RWPE1 (cell line): ENCODE results near the gene APBB2.
A peak's percentile ranks its signal among the peaks of the same experiment; 100 is the strongest.
"Not testable (repeated sequence)": the region's sequence is repeated elsewhere in the genome, so short reads cannot be mapped to it uniquely, and the experiment has no call there.

ENCODE experiments used
- CTCF ChIA-PET: fragments of 350-600 bp; sonication (Branson Sonifier 250); formaldehyde crosslinking; extraction: SDS; loops from one replicate; lab custom pipeline; 2021; lab: Yijun Ruan, JAX
- POLR2A ChIA-PET: fragments of 400-600 bp; formaldehyde crosslinking; extraction: SDS; loops from one replicate; lab custom pipeline; 2020; ENCODE audit warnings: antibody characterized with exemption; ENCODE audit not compliant: low non-redundant PET; lab: Yijun Ruan, JAX
- DNase-seq: peaks from one replicate; pipeline ENCODE4 v3.0.0; 2012; ENCODE audit warnings: low spot score
- H3K27ac ChIP-seq: fragments of 450-650 bp; 2 replicates; pipeline ENCODE4 v1.5.1; 2017
- TF ChIP-seq, protein P1 (sequence below): fragments of 450-650 bp; conservative IDR thresholded peaks from 2 replicates; pipeline ENCODE4 v1.5.1; 2017; ENCODE audit warnings: low read depth, mild to moderate bottlenecking

APBB2 gene

DNA sequence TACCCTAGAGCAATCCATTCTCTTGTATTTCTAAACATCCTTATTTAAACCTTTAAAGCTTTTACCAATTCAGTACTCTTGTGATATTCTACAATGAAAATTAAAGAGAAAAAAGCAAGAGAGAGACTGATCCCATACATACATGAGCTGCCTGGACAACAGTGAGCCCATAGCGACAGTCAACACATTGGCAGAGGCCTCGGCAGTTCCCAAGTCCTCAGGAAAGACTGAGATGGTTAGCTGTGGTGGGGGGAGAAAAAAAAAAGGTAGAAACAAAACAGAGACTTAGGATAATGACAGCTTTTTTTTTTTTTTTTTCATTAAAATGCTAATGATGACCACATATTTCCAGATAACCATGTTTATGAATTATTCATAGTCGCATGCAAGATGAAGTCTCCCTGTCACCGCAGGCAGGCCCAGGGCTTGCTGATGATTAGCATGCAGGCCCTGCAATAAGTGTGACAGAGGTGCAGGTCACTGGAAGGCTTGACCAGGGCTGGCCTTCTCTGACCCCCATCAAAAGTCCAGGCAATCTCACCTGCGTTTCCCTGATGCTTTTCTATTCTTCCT, 148.8 kb downstream of the APBB2 start:
- POLR2A ChIA-PET = no interaction called here
- CTCF ChIA-PET = interaction anchor here (0.6 kb wide), 1 partner anchor 52 kb away, joined by 4 read pairs; no protein-coding TSS in a partner anchor
- DNase-seq = no peak
- TF ChIP-seq, protein P1, sequence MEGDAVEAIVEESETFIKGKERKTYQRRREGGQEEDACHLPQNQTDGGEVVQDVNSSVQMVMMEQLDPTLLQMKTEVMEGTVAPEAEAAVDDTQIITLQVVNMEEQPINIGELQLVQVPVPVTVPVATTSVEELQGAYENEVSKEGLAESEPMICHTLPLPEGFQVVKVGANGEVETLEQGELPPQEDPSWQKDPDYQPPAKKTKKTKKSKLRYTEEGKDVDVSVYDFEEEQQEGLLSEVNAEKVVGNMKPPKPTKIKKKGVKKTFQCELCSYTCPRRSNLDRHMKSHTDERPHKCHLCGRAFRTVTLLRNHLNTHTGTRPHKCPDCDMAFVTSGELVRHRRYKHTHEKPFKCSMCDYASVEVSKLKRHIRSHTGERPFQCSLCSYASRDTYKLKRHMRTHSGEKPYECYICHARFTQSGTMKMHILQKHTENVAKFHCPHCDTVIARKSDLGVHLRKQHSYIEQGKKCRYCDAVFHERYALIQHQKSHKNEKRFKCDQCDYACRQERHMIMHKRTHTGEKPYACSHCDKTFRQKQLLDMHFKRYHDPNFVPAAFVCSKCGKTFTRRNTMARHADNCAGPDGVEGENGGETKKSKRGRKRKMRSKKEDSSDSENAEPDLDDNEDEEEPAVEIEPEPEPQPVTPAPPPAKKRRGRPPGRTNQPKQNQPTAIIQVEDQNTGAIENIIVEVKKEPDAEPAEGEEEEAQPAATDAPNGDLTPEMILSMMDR = no peak
- H3K27ac ChIP-seq = no peak overlapping the region

DNA sequence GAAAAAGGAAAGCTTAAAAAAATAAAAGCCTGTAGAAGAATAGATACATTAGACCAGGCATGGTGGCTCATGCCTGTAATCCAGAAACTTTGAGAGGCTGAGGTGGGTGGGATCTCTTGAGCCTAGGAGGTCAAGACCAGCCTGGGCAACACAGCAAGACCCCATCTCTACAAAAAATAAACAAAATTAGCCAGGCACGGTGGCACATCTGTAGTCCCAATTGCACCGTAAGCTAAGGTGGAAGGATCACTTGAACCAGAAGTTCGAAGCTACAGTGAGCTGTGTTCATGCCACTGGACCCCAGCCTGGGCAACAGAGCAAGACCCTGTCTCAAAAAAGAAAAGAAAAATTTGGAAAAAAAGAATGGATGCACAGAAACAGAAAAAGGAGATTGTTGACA, 149.4 kb downstream of the APBB2 start:
- POLR2A ChIA-PET = no interaction called here
- CTCF ChIA-PET = interaction anchor here (0.6 kb wide), 1 partner anchor 51 kb away, joined by 4 read pairs; no protein-coding TSS in a partner anchor
- H3K27ac ChIP-seq = no peak overlapping the region
- TF ChIP-seq, protein P1 = no peak
- DNase-seq = no peak

DNA sequence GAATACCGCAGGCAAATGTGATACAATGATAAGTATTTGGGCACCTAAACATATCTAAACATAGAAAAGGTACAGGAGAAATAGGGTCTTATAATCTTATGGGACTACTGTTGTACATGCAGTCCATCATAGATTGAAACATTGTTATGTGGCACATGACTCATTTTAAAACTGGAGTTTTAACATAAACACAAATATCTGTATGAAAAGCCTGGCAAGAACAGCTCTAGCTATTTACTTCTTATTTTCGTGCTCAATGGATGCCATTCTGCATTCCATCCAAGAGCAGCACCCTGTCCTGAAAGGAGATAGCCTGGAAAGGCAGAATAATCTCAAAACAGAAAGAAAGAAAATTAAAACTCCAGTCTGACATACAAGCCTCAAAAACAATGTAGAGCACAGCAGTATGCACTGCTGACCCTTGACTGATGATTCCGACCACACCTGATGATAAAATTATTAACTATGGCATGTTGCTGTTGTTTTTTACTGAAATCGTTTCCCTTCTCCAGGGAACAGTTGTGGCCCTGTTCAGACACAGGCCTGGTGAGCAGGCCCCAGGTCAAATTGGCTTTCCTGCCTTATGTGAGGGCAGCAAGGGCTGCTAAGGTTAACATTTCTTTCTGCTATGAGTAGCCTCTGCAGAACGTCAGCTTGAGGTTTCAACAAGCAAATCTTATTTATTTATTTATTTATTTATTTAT, 152.7 kb downstream of the APBB2 start:
- TF ChIP-seq, protein P1 = no peak
- CTCF ChIA-PET = no interaction called here
- DNase-seq = no peak
- H3K27ac ChIP-seq = peak overlapping the region; percentile 15; the same call in 1 of the 2 replicates
- POLR2A ChIA-PET = no interaction called here

DNA sequence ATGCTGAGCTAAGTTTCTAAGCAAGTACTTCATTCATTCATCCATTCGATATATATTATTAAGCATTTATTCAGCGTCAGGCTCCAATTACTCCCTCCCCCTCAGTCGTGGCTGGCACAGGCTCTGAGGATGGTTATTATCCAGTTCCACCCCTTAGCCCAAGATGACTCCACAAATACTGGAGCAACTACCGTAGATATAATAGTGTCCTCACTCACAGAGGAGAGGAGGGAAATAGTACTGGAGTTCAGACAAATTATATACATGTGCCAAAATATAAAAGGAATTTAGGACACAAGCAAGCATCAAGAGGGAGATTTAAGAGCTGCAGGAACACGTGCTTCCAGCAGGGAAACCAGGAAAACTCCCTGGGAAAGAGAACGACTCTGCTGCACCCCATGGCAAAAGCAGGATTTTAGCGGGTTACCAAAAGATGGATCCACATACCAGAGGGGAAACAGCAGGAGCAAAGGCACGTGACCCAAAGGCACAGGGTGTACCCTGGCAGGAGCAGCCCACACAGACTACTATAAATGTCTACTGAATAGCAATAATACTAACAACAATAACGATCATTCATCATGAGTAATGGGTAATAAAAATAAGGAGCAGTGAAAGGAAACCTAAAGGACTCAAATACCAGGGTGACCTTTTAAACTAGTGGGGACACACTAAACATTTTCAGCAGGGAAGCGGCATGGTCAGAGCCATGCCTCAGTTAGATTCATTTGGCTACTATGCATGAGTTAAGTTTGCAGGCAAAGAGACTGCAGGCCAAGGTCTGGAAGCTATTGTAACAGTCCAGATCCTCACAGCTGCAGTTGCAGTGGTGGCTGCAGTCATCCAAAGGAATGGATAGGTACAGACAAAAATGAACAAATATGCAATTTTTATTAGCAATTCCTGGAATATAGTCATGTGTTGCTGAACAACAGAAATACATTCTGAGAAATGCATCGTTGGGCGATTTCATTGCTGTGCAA, 153.7 kb downstream of the APBB2 start:
- CTCF ChIA-PET = no interaction called here
- no peak for DNase-seq
- TF ChIP-seq, protein P1 = no peak
- H3K27ac ChIP-seq = no peak overlapping the region
- POLR2A ChIA-PET = no interaction called here

DNA sequence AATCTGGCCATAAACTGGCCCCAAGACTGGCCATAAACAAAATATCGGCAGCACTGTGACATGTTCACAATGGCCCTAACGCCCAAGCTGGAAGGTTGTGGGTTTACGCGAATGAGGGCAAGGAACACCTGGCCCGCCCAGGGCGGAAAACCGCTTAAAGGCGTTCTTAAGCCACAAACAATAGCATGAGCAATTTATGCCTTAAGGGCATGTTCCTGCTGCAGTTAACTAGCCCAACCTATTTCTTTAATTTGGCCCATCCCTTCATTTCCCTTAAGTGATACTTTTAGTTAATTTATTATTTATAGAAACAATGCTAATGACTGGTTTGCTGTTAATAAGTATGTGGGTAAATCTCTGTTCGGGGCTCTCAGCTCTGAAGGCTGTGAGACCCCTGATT, 154.9 kb downstream of the APBB2 start:
- DNase-seq, CTCF ChIA-PET, POLR2A ChIA-PET: not testable (repeated sequence)
- peak overlapping the region; percentile 22; the same call in 1 of the 2 replicates for H3K27ac ChIP-seq

DNA sequence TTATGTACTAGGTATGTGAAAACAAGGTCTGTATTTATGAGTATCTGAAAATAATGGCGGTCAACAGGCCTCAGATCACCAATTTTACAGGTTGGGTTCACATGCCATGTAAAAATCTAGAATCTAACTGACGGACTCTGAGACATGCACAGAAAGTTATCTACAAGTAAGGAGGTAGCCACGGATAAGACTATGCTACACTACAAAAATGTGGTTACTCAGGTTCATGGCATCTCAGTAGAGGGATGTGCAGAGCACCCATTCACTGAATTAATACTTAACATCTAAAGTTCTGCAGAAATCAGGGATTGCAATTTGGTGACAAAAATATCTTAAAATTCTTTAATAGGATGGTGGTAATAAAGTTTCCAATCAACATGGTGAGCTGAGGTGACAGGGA, 155.9 kb downstream of the APBB2 start:
- CTCF ChIA-PET = no interaction called here
- DNase-seq = no peak
- H3K27ac ChIP-seq = no peak overlapping the region
- POLR2A ChIA-PET = no interaction called here
- TF ChIP-seq, protein P1 = no peak
